Activated CD8-positive, alpha-beta memory T cell treated with anti-CD3 and anti-CD28 coated beads, Interleukin-2, amount 10 ng/mL, durations not matched to agents 7 days and 5 days (primary cell): Measurements from ENCODE around the gene NABP1. TPM values are rescaled to one million over a fixed set of nuclear protein-coding genes. Genes with fewer than 3 reads are reported as not detected.

ENCODE experiments used
- total RNA-seq, 2 experiments: library from RNA; stranded (reverse); gene quantifications; one replicate each; pipeline ENCODE4 v1.2.3, GENCODE V29; 2021

NABP1 gene
- total RNA-seq, 2 experiments from 2014 or later: 49.2 to 52.3 TPM

Other genes starting within 250 kb of the NABP1 start
- gene CAVIN2, start 169.0 kb downstream of the NABP1 start, total RNA-seq: not detected